NCI-H526 treated with DMSO at 0.1 percent for 48 hours (cell line): ENCODE results near the gene TCF3.

Experiments used
- DNase-seq: peaks from one replicate; lab custom pipeline; 2025; lab: John Stamatoyannopoulos, UW

Gene TCF3

GRCh38 chr19:1580957-1581356 is 71.5 kb downstream of the TCF3 start:
- no peak for DNase-seq

- DNase-seq = no peak
Observed at GRCh38 chr19:1580382-1580781, 72.0 kb downstream of the TCF3 start.

GRCh38 chr19:1579222-1579621 is 73.2 kb downstream of the TCF3 start:
- DNase-seq = no peak

GRCh38 chr19:1577929-1578618 is 74.3 kb downstream of the TCF3 start:
- DNase-seq = no peak

GRCh38 chr19:1577090-1577928 is 75.1 kb downstream of the TCF3 start:
- no peak for DNase-seq

- no peak for DNase-seq
Observed at GRCh38 chr19:1576242-1577089, 75.9 kb downstream of the TCF3 start.

GRCh38 chr19:1575323-1576241 is 76.8 kb downstream of the TCF3 start:
- DNase-seq = no peak

- no peak for DNase-seq
Observed at GRCh38 chr19:1574354-1575136, 77.9 kb downstream of the TCF3 start.

- no peak for DNase-seq
Observed at GRCh38 chr19:1572795-1573194, 79.6 kb downstream of the TCF3 start.

- no peak for DNase-seq
Observed at GRCh38 chr19:1571358-1571757, 81.1 kb downstream of the TCF3 start.

- DNase-seq = no peak
Observed at GRCh38 chr19:1570836-1571235, 81.6 kb downstream of the TCF3 start.

GRCh38 chr19:1569997-1570396 is 82.4 kb downstream of the TCF3 start:
- no peak for DNase-seq

- DNase-seq = peak; percentile 9
Observed at GRCh38 chr19:1568320-1569019, 83.9 kb downstream of the TCF3 start, which contains the start of gene MEX3D. TSS of gene MEX3D (minus strand) at chr19:1568325. CDS start at chr19:1568058, 267 bp downstream.

- DNase-seq = no peak
Observed at GRCh38 chr19:1567848-1568227, 84.6 kb downstream of the TCF3 start.

- no peak for DNase-seq
Observed at GRCh38 chr19:1567116-1567847, 85.1 kb downstream of the TCF3 start.

GRCh38 chr19:1566392-1567115 is 85.9 kb downstream of the TCF3 start:
- DNase-seq = no peak

- DNase-seq = no peak
Observed at GRCh38 chr19:1563251-1563650, 89.2 kb downstream of the TCF3 start.

GRCh38 chr19:1561236-1561842 is 91.1 kb downstream of the TCF3 start:
- no peak for DNase-seq
